HCT116 (cell line): ENCODE data around the gene MPZL2. TPM values are rescaled to one million over a fixed set of nuclear protein-coding genes. Genes with fewer than 3 reads are reported as not detected.

ENCODE experiments used
- ATAC-seq: fragments of 200-7000 bp; cut with Tn5 transposase; 2 replicates; pipeline ENCODE4 v1.9.1; 2020; ENCODE audit warnings: mild to moderate bottlenecking, moderate library complexity
- BruUV-seq: library from RNA; stranded (reverse); fragments of 400-500 nt; replicated peaks from 2 replicates; lab custom pipeline; 2021; lab: Mats Ljungman, UMichigan
- CTCF ChIA-PET: fragments of 300-600 bp; sonication (Branson Sonifier 250); formaldehyde crosslinking; loops from one replicate; lab custom pipeline; 2021; ENCODE audit warnings: antibody characterized with exemption; lab: Charles Lee
- POLR2A ChIA-PET: fragments of 300-600, 350-600 bp; sonication (Branson Sonifier 250); formaldehyde crosslinking; loops from one replicate; lab custom pipeline; 2021; ENCODE audit warnings: antibody characterized with exemption; lab: Charles Lee
- RAD21 ChIA-PET, 2 experiments: fragments of 300-600 bp; sonication (Branson Sonifier 250); formaldehyde crosslinking; loops; one replicate each; lab custom pipeline; 2023; ENCODE audit warnings: low total read pairs in 2 of 2; ENCODE audit not compliant: uncharacterized antibody in 2 of 2, unreplicated experiment in 2 of 2, low non-redundant PET in 1 of 2; lab: Charles Lee
- DNase-seq: peaks from one replicate; pipeline ENCODE4 v3.0.0-alpha.2; 2010; ENCODE audit warnings: low read depth, low spot score
- H2AFZ ChIP-seq: fragments of 200-600 bp; shearing (Covaris generic), sonication (generic); 2 replicates; pipeline ENCODE4 v1.6.1; 2017; ENCODE audit warnings: low read depth, mixed run types, mixed read lengths, antibody characterized with exemption, low read length; ENCODE audit not compliant: poor library complexity, severe bottlenecking
- H3K27ac ChIP-seq: 2 replicates; pipeline ENCODE4 v1.5.1; 2012; ENCODE audit warnings: low read depth, low read length
- H3K27me3 ChIP-seq: fragments of 200-600 bp; sonication (generic); 2 replicates; pipeline ENCODE4 v1.6.1; 2016; ENCODE audit warnings: mixed run types, low read length, mixed read lengths; ENCODE audit not compliant: insufficient read depth
- H3K36me3 ChIP-seq, 2 experiments: fragments of 200-500 bp in 1 of 2; fragments of 200-600 bp in 1 of 2; sonication (Bioruptor generic) in 1 of 2; sonication (generic) in 1 of 2; 2 replicates each; pipeline versions ENCODE4 v1.5.1 to v1.6.1; 2014 to 2016; ENCODE audit warnings: low read length in 2 of 2, inconsistent platforms in 1 of 2, mixed read lengths in 1 of 2, mixed run types in 1 of 2; ENCODE audit not compliant: insufficient read depth in 2 of 2, control insufficient read depth in 1 of 2
- H3K4me1 ChIP-seq, 2 experiments: fragments of 200-600 bp in 1 of 2; sonication (generic) in 1 of 2; 2 replicates each; pipeline versions ENCODE4 v1.5.1 to v1.6.1; 2012 to 2017; ENCODE audit warnings: low read length in 2 of 2, inconsistent platforms in 1 of 2, mild to moderate bottlenecking in 1 of 2, mixed read lengths in 1 of 2, mixed run types in 1 of 2, moderate library complexity in 1 of 2; ENCODE audit not compliant: insufficient read depth in 2 of 2, control insufficient read depth in 1 of 2
- H3K4me2 ChIP-seq: fragments of 200-600 bp; sonication (generic); 2 replicates; pipeline ENCODE4 v1.6.1; 2017; ENCODE audit warnings: mixed run types, low read length, mixed read lengths
- H3K4me3 ChIP-seq, 2 experiments: fragments of 200-600 bp in 1 of 2; sonication (generic) in 1 of 2; replicated peaks in 1 of 2; 2 replicates each; pipeline ENCODE4 v1.5.1; 2011 to 2016; ENCODE audit warnings: low read length in 2 of 2, control low read depth in 1 of 2, low read depth in 1 of 2, mild to moderate bottlenecking in 1 of 2, mixed read lengths in 1 of 2, mixed run types in 1 of 2
- H3K79me2 ChIP-seq: fragments of 200-600 bp; sonication (generic); 2 replicates; pipeline ENCODE4 v1.6.1; 2017; ENCODE audit warnings: mild to moderate bottlenecking, mixed run types, low read length, moderate library complexity, mixed read lengths; ENCODE audit not compliant: insufficient read depth
- H3K9ac ChIP-seq: fragments of 200-600 bp; sonication (generic); 2 replicates; pipeline ENCODE4 v1.6.1; 2016; ENCODE audit warnings: low read length, mixed read lengths
- H3K9me2 ChIP-seq: fragments of 200-600 bp; sonication (generic), shearing (Covaris generic); 2 replicates; pipeline ENCODE4 v1.6.1; 2017; ENCODE audit warnings: mixed run types, mild to moderate bottlenecking, moderate library complexity; ENCODE audit not compliant: insufficient read depth
- H3K9me3 ChIP-seq, 2 experiments: fragments of 200-500 bp in 1 of 2; fragments of 200-600 bp in 1 of 2; sonication (Bioruptor generic) in 1 of 2; sonication (generic) in 1 of 2; 2 replicates each; pipeline ENCODE4 v1.6.1; 2014 to 2017; ENCODE audit warnings: low read length in 2 of 2, mixed read lengths in 2 of 2, inconsistent platforms in 1 of 2, low read depth in 1 of 2, mild to moderate bottlenecking in 1 of 2, mixed run types in 1 of 2, moderate library complexity in 1 of 2; ENCODE audit not compliant: control insufficient read depth in 1 of 2, insufficient read depth in 1 of 2
- H4K20me1 ChIP-seq: fragments of 200-600 bp; sonication (generic), shearing (Covaris generic); 2 replicates; pipeline ENCODE4 v1.6.1; 2017; ENCODE audit warnings: mixed run types, mild to moderate bottlenecking, moderate library complexity; ENCODE audit not compliant: insufficient read depth
- ATF3 ChIP-seq: IDR thresholded peaks from 2 replicates; pipeline ENCODE4 v1.6.1; 2012
- CEBPB ChIP-seq: IDR thresholded peaks from 2 replicates; pipeline ENCODE4 v1.6.1; 2012; ENCODE audit warnings: low read depth
- CTCF ChIP-seq, 3 experiments: fragments of 200-600 bp in 1 of 3; sonication (generic) in 1 of 3; IDR thresholded peaks in 2 of 3; conservative IDR thresholded peaks in 1 of 3; 2 replicates each; pipeline ENCODE4 v1.5.1; 2012 to 2017; ENCODE audit warnings: low read depth in 2 of 3, low read length in 2 of 3, antibody characterized with exemption in 1 of 3, borderline replicate concordance in 1 of 3, control low read depth in 1 of 3, mild to moderate bottlenecking in 1 of 3, mixed read lengths in 1 of 3, mixed run types in 1 of 3, moderate library complexity in 1 of 3; ENCODE audit not compliant: insufficient read depth in 1 of 3
- JUND ChIP-seq: IDR thresholded peaks from 2 replicates; pipeline ENCODE4 v1.6.1; 2012
- REST ChIP-seq: IDR thresholded peaks from 2 replicates; pipeline ENCODE4 v1.6.1; 2012; ENCODE audit warnings: low read depth
- intact Hi-C: fragments of 100-400 bp; cut with micrococcal nuclease; formaldehyde crosslinking; loops from 2 replicates; pipeline ENCODE4 v1.10.0; 2022
- total RNA-seq: library from RNA; stranded (reverse); gene quantifications from one replicate; pipeline ENCODE4 v1.2.1, GENCODE V29; 2021; ENCODE audit not compliant: unreplicated experiment
- TF ChIP-seq, protein P1 (sequence below): IDR thresholded peaks from 2 replicates; pipeline ENCODE4 v1.6.1; 2011; ENCODE audit warnings: mild to moderate bottlenecking, low read length, moderate library complexity; ENCODE audit not compliant: insufficient replicate concordance; ENCODE audit errors: extremely low read depth

MPZL2 gene
- total RNA-seq, 1 experiment from 2014 or later: 16.8 TPM

- TF ChIP-seq REST: no peak
- TF ChIP-seq JUND: no peak
- no peak for TF ChIP-seq ATF3
- no peak for TF ChIP-seq CEBPB
These were observed 31.8 kb upstream of the MPZL2 start (continued) for GRCh38 chr11:118295815-118296454.

DNA sequence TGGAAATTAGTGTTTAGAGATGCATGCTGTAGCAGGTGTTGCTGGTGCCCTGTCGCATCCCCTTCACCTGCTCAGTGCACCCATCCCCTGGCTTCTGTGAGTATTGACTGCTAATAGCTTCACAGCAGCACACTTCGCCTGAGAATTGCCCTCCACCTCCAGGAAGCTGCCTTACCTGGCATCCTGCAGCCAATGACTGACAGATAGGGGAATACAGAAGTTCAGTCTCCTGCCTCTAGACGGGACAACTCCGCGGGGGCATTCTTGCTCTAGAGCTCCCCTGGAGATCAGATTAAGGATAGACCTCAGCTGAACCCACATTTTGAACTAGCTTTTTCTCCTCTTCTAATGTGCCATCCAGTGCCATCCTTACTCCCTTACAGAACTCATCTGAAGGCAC, 31.1 kb upstream of the MPZL2 start:
- TF ChIP-seq, protein P1, sequence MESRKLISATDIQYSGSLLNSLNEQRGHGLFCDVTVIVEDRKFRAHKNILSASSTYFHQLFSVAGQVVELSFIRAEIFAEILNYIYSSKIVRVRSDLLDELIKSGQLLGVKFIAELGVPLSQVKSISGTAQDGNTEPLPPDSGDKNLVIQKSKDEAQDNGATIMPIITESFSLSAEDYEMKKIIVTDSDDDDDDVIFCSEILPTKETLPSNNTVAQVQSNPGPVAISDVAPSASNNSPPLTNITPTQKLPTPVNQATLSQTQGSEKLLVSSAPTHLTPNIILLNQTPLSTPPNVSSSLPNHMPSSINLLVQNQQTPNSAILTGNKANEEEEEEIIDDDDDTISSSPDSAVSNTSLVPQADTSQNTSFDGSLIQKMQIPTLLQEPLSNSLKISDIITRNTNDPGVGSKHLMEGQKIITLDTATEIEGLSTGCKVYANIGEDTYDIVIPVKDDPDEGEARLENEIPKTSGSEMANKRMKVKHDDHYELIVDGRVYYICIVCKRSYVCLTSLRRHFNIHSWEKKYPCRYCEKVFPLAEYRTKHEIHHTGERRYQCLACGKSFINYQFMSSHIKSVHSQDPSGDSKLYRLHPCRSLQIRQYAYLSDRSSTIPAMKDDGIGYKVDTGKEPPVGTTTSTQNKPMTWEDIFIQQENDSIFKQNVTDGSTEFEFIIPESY: no peak
- TF ChIP-seq CTCF (IDR thresholded peaks at IDR 0.05 in 2 of 3, conservative IDR thresholded peaks at IDR 0.05 in 1 of 3; ENCODE audit: borderline replicate concordance in 1 of 3, insufficient read depth in 1 of 3, low read depth in 2 of 3, low read length in 2 of 3): 0 out of 6 replicates have a peak, but pooled peaks of 1 of the 3 experiments have one; percentile 6
- no peak overlapping the region for H3K27ac ChIP-seq

More for the DNA sequence above, 31.1 kb upstream of the MPZL2 start:
- ChIA-PET CTCF (interaction anchor here (0.6 to 2.0 kb wide), 22 partner anchors 9 to 584 kb away, joined by 3 to 17 read pairs (median 4); partner anchors contain the start of genes CD3E and KMT2A), POLR2A (interaction anchor here (1.0 kb wide), 1 partner anchor 64 kb away, joined by 3 read pairs; the partner anchor contains the start of gene UBE4A), RAD21 (interaction anchor here (0.9 to 1.2 kb wide), 2 partner anchors 97 kb away, joined by 3 to 4 read pairs; no protein-coding TSS in a partner anchor)
- Histone ChIP-seq H3K79me2 (no peaks in the 10 kb centered on the region), H3K9me3 (no peaks in the 10 kb centered on the region), H3K9me2 (no peaks in the 10 kb centered on the region), H3K9ac (no peak overlapping the region), H3K4me3 (no peak overlapping the region), H3K4me2 (no peak overlapping the region), H3K27me3 (no peaks in the 10 kb centered on the region), H3K36me3 (no peaks in the 10 kb centered on the region), H4K20me1 (no peaks in the 10 kb centered on the region), H2AFZ (peak overlapping the region; percentile 81), H3K4me1 (peaks cover 0 to 14% of the 10 kb centered on the region in 2 experiments; a peak in 2 of 4 replicates)
- BruUV-seq: no TSS peak
- intact Hi-C loops: loop anchor here (2.0 kb wide), 1 partner anchor 58 kb away; no protein-coding TSS in a partner anchor
- DNase-seq: no peak
- ATAC-seq: peak; percentile 50
